Measurements from ENCODE around the gene TMEM238.
"Not testable (repeated sequence)": the region's sequence is repeated elsewhere in the genome, so short reads cannot be mapped to it uniquely, and the experiment has no call there.

Gene TMEM238

GRCh38 chr19:55341171-55341588, 42.9 kb downstream of the TMEM238 start:
- H3K9me3 Mint-ChIP-seq, result no peaks in the 10 kb centered on the region
- H3K4me3 Mint-ChIP-seq, result peak overlapping the region; percentile 75 to 94
- peaks cover 16 to 25% of the 10 kb centered on the region in 2 donors for H3K4me1 Mint-ChIP-seq (ENCODE audit: low read depth in 2 of 2)
- ATAC-seq (replicated peaks), result no peak
- DNase-seq, result no peak
- peaks cover 6 to 18% of the 10 kb centered on the region in 2 donors for H3K27me3 Mint-ChIP-seq
- H3K27ac Mint-ChIP-seq, result peak overlapping the region; percentile 99 to 100
- peaks cover 59% of the 10 kb centered on the region for H3K36me3 Mint-ChIP-seq (ENCODE audit: insufficient read depth)

GRCh38 chr19:55340784-55341147, 43.3 kb downstream of the TMEM238 start:
- peaks cover 59% of the 10 kb centered on the region for H3K36me3 Mint-ChIP-seq (ENCODE audit: insufficient read depth)
- peak overlapping the region; percentile 99 to 100 for H3K27ac Mint-ChIP-seq
- H3K4me1 Mint-ChIP-seq (ENCODE audit: low read depth in 2 of 2), result peaks cover 16 to 25% of the 10 kb centered on the region in 2 donors
- no peaks in the 10 kb centered on the region for H3K9me3 Mint-ChIP-seq
- H3K4me3 Mint-ChIP-seq, result peak overlapping the region; percentile 75 to 94
- ATAC-seq (replicated peaks) (no peak), DNase-seq (no peak)
- H3K27me3 Mint-ChIP-seq, result peaks cover 7 to 18% of the 10 kb centered on the region in 2 donors

- Mint-ChIP-seq H3K27me3 (peaks cover 13 to 22% of the 10 kb centered on the region in 2 donors), H3K4me3 (peak overlapping the region; percentile 75 to 94), H3K9me3 (no peaks in the 10 kb centered on the region), H3K36me3 (ENCODE audit: insufficient read depth) (peaks cover 54% of the 10 kb centered on the region), H3K27ac (peak overlapping the region; percentile 99 to 100), H3K4me1 (ENCODE audit: low read depth in 2 of 2) (peaks cover 16 to 25% of the 10 kb centered on the region in 2 donors)
- ATAC-seq (replicated peaks) (no peak), DNase-seq (peak; percentile 33 to 36 (median 35))
Measured at GRCh38 chr19:55339889-55340783, 44.0 kb downstream of the TMEM238 start.

- peaks cover 48% of the 10 kb centered on the region for H3K36me3 Mint-ChIP-seq (ENCODE audit: insufficient read depth)
- peaks cover 21 to 29% of the 10 kb centered on the region in 2 donors for H3K27me3 Mint-ChIP-seq
- no peaks in the 10 kb centered on the region for H3K9me3 Mint-ChIP-seq
Measured at GRCh38 chr19:55339105-55339888, 44.8 kb downstream of the TMEM238 start, which contains the start of gene KMT5C. Gene KMT5C (plus strand): TSS chr19:55339876. CDS start chr19:55341937, 2,061 bp downstream.

GRCh38 chr19:55336101-55336500, 48.0 kb downstream of the TMEM238 start:
- H3K4me1 Mint-ChIP-seq (ENCODE audit: low read depth in 2 of 2), result peaks cover 14 to 25% of the 10 kb centered on the region in 2 donors
- DNase-seq, result no peak
- H3K9me3 Mint-ChIP-seq, result no peaks in the 10 kb centered on the region
- H3K4me3 Mint-ChIP-seq, result no peak overlapping the region
- H3K27ac Mint-ChIP-seq, result no peak overlapping the region
- H3K36me3 Mint-ChIP-seq (ENCODE audit: insufficient read depth), result peaks cover 42% of the 10 kb centered on the region
- H3K27me3 Mint-ChIP-seq, result peaks cover 30 to 39% of the 10 kb centered on the region in 2 donors
- no peak for ATAC-seq (replicated peaks)

More at GRCh38 chr19:55339105-55339888, 44.8 kb downstream of the TMEM238 start, which contains the start of gene KMT5C:
- Mint-ChIP-seq H3K27ac (peak within 1 kb of the TSS; percentile 99 to 100), H3K4me1 (ENCODE audit: low read depth in 2 of 2) (peaks cover 16 to 25% of the 10 kb centered on the region in 2 donors), H3K4me3 (peak within 1 kb of the TSS; percentile 75 to 94)
- DNase-seq (peak; percentile 100), ATAC-seq (replicated peaks) (peak; percentile 69)

GRCh38 chr19:55333870-55334269, 50.2 kb downstream of the TMEM238 start:
- Mint-ChIP-seq H3K27ac (no peak overlapping the region), H3K4me1 (ENCODE audit: low read depth in 2 of 2) (peaks cover 5 to 7% of the 10 kb centered on the region in 2 donors), H3K27me3 (peaks cover 33 to 39% of the 10 kb centered on the region in 2 donors), H3K4me3 (no peak overlapping the region), H3K36me3 (ENCODE audit: insufficient read depth) (peaks cover 21% of the 10 kb centered on the region), H3K9me3 (no peaks in the 10 kb centered on the region)
- ATAC-seq (replicated peaks) (no peak), DNase-seq (no peak)

GRCh38 chr19:55329791-55330190, 54.3 kb downstream of the TMEM238 start:
- peaks cover 21 to 28% of the 10 kb centered on the region in 2 donors for H3K27me3 Mint-ChIP-seq
- not testable (repeated sequence) for H3K4me3 Mint-ChIP-seq; DNase-seq; H3K27ac Mint-ChIP-seq; H3K4me1 Mint-ChIP-seq (ENCODE audit: low read depth in 2 of 2); H3K9me3 Mint-ChIP-seq; H3K36me3 Mint-ChIP-seq (ENCODE audit: insufficient read depth); ATAC-seq (replicated peaks)

Data from effector memory CD8-positive, alpha-beta T cell (primary cell).